SK-N-MC (cell line): Measurements from ENCODE around the gene DMAC2L.

Source experiments
- EZH2 ChIP-seq: fragments of 200-600 bp; sonication (generic); IDR thresholded peaks from one replicate; pipeline ENCODE4 v1.6.1; 2017; ENCODE audit warnings: antibody characterized with exemption
- FOXP2 ChIP-seq: optimal IDR thresholded peaks from 2 replicates; pipeline ENCODE3; 2011; ENCODE audit warnings: mild to moderate bottlenecking, moderate library complexity; ENCODE audit not compliant: insufficient read depth; ENCODE audit errors: extremely low read length, control extremely low read depth
- POLR2AphosphoS5 ChIP-seq: IDR thresholded peaks from 2 replicates; pipeline ENCODE4 v1.6.1; 2012; ENCODE audit warnings: mild to moderate bottlenecking, low read depth, low read length, borderline replicate concordance

DNA sequence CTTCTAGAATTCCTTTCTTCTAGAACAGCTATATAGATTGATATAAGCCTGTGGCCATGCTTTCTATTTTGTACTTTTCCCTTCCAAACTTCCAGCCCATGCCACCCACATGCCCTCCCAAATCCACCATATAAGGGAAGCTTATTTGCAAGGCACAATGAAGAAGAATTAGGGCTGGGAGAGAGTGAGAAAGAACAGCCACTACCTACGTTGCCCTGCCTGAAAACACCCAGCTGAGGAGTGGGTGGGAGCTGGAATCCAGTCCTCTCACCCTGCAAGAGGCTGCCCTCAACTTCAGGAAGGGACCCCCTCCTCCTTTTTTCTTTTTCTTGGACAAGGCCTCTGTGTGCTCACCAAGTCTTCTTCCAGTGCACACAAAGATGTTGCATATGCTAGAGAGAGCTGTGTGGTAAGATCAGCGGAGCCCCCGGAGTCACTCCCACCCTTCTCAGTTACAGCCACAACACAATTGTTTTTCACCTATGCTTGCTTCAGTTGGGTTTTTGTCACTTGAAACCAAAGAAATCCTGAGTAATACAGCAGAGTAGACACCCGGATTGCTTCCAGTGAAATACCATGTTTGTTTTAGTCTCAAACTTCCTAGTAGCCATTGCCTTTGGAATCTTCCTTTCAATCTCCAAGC, 45.8 kb downstream of the DMAC2L start:
- TF ChIP-seq EZH2 (no peak), POLR2AphosphoS5 (no peak), FOXP2 (no peak)
